Measurements from ENCODE around the gene FEM1B. TPM values are rescaled to one million over a fixed set of nuclear protein-coding genes. Genes with fewer than 3 reads are reported as not detected.

FEM1B gene
- total RNA-seq, 1 donor, result 61.7 TPM

DNA sequence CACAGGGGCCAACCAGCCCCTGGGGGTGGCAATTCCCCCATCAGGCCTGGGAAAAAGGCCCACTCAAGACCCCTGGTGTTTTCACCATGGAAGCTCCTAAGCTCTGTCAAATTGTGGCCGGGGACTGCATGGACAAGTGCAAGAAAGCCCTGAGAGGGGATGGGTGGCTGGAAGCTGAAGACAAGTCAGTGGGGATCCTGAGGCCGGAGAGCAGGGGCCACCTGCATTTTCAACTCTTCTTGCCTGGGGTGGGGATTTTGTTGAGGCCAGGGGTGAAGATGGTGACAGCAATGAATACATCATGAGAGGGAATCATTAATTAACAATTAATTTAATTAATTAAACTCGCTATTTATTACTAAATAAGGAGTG is 33.9 kb downstream of the FEM1B start:
- no peak overlapping the region for H3K4me3 ChIP-seq (ENCODE audit: low read depth, low read length)
- DNase-seq (ENCODE audit: low read depth), result no peak
- TF ChIP-seq, protein P1, sequence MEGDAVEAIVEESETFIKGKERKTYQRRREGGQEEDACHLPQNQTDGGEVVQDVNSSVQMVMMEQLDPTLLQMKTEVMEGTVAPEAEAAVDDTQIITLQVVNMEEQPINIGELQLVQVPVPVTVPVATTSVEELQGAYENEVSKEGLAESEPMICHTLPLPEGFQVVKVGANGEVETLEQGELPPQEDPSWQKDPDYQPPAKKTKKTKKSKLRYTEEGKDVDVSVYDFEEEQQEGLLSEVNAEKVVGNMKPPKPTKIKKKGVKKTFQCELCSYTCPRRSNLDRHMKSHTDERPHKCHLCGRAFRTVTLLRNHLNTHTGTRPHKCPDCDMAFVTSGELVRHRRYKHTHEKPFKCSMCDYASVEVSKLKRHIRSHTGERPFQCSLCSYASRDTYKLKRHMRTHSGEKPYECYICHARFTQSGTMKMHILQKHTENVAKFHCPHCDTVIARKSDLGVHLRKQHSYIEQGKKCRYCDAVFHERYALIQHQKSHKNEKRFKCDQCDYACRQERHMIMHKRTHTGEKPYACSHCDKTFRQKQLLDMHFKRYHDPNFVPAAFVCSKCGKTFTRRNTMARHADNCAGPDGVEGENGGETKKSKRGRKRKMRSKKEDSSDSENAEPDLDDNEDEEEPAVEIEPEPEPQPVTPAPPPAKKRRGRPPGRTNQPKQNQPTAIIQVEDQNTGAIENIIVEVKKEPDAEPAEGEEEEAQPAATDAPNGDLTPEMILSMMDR (IDR thresholded peaks at IDR 0.05; ENCODE audit: insufficient read depth, low read depth, low read length), result no peak

DNA sequence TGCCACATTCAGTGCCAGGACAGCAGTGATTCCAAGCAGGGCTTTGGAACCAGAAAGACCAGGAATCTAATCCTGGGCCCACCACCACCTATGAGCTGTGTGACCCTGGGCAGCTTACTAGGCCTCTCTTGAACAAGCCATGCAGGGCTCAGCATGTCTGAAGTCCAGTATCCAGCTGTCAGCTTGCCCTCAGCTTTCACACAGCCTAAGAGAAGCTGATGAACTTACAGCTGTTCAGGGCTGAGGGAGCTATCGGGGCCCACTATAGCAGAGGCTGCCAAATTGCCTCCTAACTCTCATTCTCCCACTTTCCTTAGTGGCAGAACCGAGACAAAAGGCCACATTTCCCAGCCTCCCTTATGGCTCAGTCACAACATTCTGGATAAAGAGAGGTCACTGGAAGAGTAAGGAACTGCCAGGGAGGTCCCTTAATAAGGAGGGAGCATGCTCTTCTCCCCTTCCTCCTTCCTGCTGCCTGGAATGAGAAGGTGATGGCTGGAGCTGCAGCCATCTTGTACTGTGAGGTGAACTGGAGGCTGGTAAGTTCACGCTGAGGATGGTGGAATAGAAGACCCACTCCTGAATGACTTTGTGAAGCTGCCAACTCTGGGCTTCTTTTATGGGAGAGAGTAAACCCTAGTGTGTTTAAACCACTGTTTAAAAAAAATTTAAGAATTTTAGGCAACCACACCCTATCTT is 34.5 kb downstream of the FEM1B start:
- TF ChIP-seq, protein P1 (IDR thresholded peaks at IDR 0.05; ENCODE audit: insufficient read depth, low read depth, low read length), result no peak
- no peak for DNase-seq (ENCODE audit: low read depth)
- no peak overlapping the region for H3K4me3 ChIP-seq (ENCODE audit: low read depth, low read length)

DNA sequence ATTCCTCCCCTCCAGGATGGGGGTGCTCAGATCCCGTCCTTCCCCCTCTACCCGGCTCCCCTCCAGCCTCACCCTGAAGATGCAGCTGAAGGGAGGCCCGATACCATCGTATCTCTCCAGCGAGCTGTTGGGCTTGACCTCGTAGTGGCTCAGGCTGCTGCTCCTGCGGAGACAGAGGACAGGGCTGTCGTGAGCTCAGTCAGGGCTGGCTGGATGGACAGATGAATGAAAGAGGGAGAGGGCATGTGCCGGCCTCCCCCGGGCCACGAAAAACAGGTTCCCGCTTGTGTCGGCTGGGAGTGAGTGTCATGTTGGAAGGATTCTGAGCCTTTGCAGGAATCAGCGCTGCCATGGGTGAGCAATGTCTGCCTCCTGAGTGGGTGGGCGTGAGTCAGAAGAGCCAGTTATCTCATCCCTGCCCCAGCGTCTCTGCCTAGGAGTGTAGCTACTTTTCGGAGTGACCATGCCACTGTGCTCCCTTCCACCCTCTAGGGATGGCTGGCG is 35.2 kb downstream of the FEM1B start:
- TF ChIP-seq, protein P1 (IDR thresholded peaks at IDR 0.05; ENCODE audit: insufficient read depth, low read depth, low read length), result no peak
- no peak overlapping the region for H3K4me3 ChIP-seq (ENCODE audit: low read depth, low read length)
- no peak for DNase-seq (ENCODE audit: low read depth)

DNA sequence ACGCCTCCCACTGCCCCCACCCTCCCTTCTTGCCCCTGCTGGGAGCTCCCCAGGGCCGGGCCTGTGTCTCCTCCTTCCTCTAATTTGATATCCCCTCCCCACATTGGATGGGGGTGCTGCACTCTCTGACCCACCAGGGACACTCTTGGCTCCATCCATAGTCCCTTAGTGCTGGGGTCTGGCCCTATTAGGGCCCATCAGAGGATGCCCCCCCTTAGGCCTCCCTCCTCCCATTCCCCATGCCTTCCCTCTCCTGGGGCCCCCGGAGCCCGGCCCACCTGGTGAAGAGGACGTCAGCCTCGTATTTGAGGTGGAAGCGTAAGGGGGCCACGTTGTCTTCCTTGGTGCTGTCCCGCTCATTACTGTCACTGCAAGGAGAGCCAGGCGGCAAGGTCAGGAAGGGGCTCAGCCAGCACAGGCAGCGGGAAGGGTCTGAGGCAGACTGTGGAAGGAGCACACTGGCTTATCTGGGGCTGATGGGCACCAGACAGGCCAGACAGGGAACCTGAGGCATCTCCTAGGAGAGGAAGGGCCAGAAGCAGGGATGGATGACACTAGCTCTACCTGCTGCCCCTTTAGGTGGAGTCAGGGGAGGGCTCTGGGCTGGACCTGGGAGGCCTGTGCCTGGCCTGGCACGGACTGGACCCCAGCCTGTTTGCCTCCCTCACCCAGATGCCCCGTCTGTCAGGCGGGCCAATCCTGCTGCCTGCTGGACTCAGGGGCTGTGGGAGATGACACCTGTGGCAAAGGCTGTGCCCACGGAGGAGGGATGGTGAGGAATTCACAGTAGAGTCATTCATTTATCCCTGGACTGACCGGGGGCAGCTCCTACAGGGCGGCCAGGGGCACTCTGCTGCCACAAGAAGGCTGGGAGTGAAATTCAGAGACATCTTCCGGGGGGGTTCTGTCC is 36.2 kb downstream of the FEM1B start:
- H3K4me3 ChIP-seq (ENCODE audit: low read depth, low read length), result no peak overlapping the region
- TF ChIP-seq, protein P1 (IDR thresholded peaks at IDR 0.05; ENCODE audit: insufficient read depth, low read depth, low read length), result no peak
- DNase-seq (ENCODE audit: low read depth), result no peak

DNA sequence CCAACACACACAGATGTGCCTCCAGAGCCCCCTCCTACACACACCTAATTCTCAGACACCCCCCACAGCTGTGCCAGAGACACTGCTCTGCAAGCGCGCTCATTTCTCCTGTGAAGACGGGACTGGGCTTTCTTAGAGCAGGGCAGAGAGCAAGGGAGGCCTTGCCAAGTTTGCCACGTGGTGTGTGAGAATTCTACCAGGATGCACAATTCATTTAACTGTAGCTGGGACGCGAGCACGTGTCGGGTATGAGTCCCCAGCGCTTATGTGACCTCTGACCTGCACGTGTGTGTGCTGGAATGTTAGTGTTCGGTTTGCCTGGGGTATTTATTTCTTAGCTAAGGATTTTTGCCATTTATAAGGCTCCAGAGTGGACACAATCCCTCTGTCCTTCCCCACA is 37.0 kb downstream of the FEM1B start:
- TF ChIP-seq, protein P1 (IDR thresholded peaks at IDR 0.05; ENCODE audit: insufficient read depth, low read depth, low read length), result no peak
- peak; percentile 12 for DNase-seq (ENCODE audit: low read depth)
- H3K4me3 ChIP-seq (ENCODE audit: low read depth, low read length), result no peak overlapping the region

DNA sequence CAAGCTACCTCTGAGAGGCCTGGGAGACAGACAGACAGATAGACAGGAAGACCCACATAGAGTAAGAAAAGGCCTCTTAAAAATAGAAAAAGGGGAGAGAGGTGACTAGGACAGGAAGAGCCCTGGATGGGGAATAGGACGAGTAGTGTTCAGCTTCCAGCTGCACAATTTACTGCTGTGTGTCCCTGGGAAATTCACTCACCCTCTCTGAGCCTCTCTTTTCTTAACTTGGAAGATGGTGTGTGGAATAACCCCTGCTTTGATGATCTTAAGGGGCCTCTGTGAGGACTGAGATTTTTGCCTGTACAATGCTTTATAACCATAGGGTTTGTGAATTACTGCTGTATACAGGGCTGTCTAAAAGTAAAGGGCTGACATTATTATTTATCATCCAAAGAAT is 37.5 kb downstream of the FEM1B start:
- TF ChIP-seq, protein P1 (IDR thresholded peaks at IDR 0.05; ENCODE audit: insufficient read depth, low read depth, low read length), result no peak
- H3K4me3 ChIP-seq (ENCODE audit: low read depth, low read length), result no peak overlapping the region
- DNase-seq (ENCODE audit: low read depth), result no peak
